GM12801 (cell line): ENCODE data around the gene C16orf95.

Source experiments
- TF ChIP-seq, protein P1 (sequence below): IDR thresholded peaks from one replicate; pipeline ENCODE4 v1.5.1; 2011; ENCODE audit warnings: control low read depth; ENCODE audit not compliant: insufficient read length; ENCODE audit errors: extremely low read depth

Gene C16orf95

DNA sequence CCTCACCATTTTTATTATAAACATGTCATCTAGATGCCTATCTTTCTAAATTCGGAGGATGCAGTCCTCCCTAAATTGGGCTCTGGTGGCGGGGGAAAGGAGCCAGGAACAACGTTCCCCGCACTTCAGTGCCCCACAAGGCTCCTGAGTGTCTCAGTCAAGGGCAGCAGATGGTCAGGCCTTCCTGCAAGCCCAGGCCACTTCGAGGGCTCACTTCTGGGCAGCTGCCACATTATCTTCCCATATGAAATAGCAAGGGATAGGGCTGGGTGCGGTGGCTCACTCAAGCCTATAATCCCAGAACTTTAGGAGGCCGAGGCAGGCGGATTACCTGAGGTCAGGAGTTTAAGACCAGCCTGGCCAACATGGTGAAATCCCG, 34.1 kb upstream of the C16orf95 start:
- TF ChIP-seq, protein P1, sequence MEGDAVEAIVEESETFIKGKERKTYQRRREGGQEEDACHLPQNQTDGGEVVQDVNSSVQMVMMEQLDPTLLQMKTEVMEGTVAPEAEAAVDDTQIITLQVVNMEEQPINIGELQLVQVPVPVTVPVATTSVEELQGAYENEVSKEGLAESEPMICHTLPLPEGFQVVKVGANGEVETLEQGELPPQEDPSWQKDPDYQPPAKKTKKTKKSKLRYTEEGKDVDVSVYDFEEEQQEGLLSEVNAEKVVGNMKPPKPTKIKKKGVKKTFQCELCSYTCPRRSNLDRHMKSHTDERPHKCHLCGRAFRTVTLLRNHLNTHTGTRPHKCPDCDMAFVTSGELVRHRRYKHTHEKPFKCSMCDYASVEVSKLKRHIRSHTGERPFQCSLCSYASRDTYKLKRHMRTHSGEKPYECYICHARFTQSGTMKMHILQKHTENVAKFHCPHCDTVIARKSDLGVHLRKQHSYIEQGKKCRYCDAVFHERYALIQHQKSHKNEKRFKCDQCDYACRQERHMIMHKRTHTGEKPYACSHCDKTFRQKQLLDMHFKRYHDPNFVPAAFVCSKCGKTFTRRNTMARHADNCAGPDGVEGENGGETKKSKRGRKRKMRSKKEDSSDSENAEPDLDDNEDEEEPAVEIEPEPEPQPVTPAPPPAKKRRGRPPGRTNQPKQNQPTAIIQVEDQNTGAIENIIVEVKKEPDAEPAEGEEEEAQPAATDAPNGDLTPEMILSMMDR, result no peak

DNA sequence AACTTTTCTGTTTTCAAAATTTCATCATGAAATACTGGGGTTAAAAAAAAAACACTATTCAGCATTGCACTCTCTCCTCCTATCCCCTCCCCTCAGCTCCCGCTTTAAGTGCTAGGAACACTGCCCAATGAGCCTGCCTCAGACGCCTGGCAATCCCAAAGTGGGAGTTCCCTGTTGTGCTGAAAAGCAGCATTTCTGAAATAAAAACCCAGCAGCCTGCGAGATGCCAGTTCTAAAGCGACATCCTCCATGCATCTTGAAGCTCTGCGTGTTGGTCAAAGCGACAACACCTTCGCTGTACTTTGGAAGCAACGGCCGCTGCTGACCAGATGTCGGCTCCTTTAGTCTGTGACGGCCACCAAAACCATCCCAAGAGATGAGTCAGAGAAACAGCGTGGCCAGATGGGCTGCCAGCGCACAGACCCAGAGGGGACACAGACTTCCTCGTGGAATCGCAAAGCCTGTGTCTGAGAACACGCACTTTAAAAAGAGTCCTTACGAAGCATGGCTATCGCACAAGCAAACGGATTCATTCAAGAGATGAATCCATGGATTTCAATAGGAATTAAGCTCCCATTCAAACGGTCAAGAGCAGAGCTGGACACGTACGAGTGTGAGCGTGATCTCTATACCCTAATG, 33.6 kb upstream of the C16orf95 start:
- TF ChIP-seq, protein P1, result no peak

DNA sequence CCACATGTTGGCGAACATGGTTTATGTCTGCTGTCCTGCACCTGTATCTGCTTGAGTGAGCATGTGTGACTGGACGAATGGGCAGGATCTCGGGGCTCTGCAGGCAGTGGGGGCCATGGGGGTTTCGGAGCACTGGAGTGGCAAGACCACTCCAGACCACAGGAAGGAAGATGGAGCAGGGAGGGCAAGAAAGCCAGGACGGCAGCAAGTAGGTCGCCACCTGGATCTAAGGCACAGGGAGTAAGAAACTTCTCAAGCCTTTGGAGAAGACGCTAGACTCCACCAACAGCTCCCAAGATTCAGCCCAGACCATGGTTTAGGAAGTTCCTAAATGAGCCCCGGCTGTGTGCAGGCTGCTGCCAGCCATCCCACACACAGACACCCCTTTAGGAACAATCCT, 32.8 kb upstream of the C16orf95 start:
- TF ChIP-seq, protein P1, result no peak

DNA sequence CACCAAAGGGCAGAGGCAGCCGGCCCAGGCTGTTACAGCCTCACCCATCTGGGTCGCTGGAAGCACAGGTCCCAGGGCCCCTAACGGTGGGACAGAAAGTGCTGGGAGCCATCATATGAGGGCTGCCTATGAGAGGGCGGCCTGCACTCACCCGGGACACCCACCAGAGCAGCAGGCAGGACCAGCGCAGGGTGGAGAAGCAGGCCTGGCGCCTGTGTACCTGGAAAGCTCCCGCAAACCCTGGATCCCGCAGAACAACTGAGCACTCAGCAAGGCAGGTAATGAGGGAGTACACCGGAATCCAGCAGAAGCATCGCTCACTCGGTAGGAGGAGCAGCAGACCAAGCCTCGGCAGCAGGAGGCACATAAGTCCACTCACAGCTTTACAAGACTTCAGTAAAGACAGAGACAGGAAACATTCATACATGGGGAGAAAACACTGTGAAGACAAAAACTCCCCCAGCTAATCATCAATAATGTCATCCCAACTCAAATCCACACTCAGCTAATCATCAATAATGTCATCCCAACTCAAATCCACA, 31.5 kb upstream of the C16orf95 start:
- TF ChIP-seq, protein P1, result no peak

DNA sequence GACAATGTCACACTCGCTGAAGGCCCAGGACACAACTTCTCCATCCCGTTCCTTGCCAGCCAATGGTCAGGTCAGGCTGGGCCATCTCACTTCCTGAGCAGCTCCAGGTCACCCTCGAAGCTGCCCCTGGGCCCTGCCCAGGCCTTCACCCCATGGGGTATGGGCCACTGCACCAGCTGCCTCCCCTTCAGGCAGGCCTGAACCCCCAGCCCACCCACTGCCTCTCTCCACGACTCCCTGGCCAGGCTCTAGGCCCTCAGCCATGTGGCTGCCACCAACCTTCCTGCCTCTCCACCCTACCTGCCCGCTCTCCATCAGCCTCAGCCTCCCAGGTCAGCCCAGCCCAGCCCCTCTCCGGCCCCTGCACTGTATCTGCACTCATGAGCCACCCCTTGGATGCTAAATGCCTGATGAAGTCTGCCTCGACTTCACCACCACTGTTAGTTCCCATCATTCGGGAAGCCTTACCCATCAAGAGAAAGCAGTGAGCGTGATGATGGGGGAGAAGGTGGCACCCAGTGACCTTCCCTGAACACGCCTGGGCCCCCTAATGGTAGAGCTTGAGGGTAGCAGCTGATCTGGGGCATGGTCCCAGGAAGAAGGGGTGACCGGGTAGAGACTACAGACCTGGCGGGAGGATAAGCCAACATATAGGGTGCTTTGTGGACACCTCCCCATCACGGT, 30.9 kb upstream of the C16orf95 start:
- TF ChIP-seq, protein P1, result no peak

DNA sequence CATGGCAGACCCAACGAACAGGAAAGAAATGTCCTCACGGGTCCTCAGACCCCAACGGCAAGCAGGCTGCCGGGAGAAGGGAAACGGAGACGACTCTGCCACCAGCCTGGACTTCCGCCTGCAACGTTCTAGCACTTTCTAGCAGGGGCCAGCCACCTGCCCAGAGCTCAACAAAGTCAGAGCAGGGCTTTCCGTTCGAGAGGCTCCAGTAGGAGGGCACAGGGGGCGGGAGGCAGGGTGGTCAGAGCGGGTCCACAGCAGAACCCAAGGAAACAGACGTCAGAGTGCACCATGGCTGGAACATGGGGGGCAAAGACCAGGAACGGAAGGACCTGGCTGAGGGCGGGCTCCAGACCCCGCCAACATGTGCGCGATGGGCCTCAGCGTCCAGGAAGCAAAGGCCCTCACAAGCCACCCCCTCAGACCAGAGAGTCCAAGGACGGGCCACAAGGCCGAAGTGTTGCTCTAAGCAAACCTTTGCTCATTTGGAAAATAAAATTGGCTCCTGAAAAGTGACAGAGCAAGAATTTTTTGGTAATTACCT, 29.4 kb upstream of the C16orf95 start:
- TF ChIP-seq, protein P1, result no peak

DNA sequence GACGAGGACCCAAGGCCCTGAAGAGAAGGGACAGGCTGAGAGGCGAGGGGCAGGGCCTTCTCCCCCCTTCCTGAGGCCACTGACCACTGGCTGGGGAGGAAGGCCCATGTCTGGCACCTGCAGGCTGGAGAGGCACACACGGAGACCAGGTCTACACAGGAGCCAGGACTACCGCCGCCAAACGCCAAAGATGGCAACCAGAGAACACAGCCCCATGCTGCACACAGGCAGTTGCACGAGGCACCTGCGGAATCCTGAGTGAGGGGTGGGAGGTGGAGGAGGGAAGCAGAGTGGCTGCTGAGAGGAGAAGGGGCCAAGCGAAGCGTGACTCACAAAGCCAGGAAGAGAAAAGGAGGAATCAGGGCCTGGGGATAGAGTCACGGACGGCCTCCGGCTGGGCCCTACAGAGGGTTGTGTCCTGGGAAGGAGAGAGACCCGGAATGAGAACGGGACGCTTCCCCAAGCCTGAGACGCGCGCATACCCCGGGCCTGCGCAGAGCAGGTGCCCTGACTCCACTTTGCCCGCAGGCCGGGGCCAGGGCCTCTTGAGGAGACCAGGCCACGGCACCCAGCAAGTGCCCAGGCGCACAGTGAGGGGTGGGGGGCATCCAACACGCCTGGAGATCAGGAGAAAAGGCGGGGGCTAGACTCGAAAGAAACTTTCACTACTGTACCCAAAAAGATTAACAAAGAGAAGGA, 28.7 kb upstream of the C16orf95 start:
- TF ChIP-seq, protein P1, result no peak
